HG02981 (cell line): ENCODE measurements around the gene CTSW.
"Not testable (repeated sequence)": the region's sequence is repeated elsewhere in the genome, so short reads cannot be mapped to it uniquely, and the experiment has no call there.

Experiments used
- ATAC-seq: cut with Tn5 transposase; IDR thresholded peaks from one replicate; pipeline ENCODE4 v1.9.1; 2021; ENCODE audit warnings: mild to moderate bottlenecking, moderate library complexity; ENCODE audit not compliant: unreplicated experiment

Gene CTSW

DNA sequence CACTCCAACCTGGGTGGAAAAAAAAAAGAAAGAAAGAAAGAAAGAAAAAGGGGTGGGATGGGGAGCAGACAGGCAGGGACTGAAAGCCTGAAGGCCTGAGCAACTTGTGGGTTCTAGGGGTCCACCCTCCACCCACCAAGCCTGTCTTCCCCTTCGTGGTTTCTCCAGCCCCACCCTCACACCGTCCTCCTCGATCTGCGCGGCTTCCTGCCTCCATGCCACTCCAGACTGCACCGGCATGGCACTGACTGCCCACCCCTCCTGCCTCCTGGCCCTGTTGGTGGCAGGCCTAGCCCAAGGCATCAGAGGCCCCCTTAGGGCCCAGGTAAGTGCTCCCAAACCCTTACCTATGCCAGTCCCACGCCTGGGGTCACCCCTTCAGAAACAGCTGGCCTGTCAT, at the start of gene CTSW:
TSS of gene CTSW (plus strand) at position 221 of the 400 bp plus-strand sequence. CDS start at position 239, 18 bp downstream.
- no peak for ATAC-seq

DNA sequence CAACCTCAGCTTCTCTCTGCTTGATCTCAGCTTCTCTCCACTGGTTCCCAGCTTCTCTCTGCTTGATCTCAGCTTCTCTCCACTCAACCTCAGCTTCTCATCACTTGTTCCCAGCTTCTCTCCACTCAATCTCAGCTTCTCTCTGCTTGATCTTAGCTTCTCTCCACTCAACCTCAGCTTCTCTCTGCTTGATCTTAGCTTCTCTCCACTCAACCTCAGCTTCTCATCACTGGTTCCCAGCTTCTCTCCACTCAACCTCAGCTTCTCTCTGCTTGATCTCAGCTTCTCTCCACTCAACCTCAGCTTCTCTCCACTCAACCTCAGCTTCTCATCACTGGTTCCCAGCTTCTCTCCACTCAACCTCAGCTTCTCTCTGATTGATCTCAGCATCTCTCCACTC, 47.4 kb upstream of the CTSW start:
- not testable (repeated sequence) for ATAC-seq

DNA sequence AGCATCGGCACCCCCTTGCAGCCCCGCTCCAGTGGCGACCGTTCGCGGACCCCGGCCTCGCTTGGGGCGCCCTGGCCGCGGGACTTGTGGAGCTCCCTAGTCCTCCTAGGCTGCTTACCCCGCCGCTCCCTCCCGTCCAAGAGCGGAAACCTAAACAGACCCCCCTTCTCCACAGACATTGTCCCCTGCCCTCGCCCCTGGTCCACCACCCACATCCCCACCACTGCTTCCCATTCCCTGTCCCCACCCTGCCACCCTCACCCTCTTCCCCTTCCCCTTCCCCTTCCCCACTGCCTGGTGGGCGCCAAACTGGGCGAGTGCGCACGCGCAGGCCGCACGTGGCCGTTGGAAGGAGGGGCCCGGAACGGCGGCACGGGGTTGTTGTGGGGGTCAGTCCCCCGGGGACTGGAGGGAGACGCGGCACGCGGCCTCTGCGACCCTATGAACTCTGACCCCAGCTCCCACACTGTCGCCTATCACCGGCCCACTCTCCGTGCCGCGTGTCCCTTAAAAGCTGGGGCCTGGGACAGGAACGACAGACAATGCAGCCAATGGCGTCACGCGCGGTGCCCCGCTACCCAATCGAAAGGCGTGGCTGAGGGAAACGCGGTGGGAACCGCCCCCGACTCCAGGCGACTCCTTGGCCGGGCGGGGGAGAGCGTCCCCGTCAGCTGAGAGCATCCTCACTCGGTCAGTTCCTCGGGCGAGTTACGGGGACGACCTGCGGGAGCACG, 46.2 kb upstream of the CTSW start, which contains the start of gene SNX32:
TSS of gene SNX32 (plus strand) at position 667 of the 734 bp plus-strand sequence. CDS start 103 bp downstream, outside the sequence.
- peak; percentile 95 for ATAC-seq

GRCh38 chr11:65834202-65834601, 45.4 kb upstream of the CTSW start:
- no peak for ATAC-seq

DNA sequence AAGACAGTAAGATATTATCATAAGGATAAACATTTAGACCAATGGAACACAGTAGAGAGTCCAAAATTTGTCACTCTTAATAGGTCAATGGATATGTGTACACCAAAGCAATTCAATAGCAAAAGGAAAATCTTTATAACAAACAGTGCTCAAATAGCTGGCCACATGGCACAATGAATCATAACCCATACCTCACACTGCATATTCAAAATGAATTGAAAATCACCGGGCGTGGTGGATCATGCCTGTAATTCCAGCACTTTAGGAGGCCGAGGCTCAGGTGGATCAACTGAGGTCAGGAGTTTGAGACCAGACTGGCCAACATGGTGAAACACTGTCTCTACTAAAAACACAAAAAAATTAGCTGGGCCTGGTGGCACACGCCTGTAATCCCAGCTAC, 37.5 kb upstream of the CTSW start:
- no peak for ATAC-seq

- ATAC-seq = no peak
These were observed 35.8 kb upstream of the CTSW start for GRCh38 chr11:65843811-65844210.

DNA sequence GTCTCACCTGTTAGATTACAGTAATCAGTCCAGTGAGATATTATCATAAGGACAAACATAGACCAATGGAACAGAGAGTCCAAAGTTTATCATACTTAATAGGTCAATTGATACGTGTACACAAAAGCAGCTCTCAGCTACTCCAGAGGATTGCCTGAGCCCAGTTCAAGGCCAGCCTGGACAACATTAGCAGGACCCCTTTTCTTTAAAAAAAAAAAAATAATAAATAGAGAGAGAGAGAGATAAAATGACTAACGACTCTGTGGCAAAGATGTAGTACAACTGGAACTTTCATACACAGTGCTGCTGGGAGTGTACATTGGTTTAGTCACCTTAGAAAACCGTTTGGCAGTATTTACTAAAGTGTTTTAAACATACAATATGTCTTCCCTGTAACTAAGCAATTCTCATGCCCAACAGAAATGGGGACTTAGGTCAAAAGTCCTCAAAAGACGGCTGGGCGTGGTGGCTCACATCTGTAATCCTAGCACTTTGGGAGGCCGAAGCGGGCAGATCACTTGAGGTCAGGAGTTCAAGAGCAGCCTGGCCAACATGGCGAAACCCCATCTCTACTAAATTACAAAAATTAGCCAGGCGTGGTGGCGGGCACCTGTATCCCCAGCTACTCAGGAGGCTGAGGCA, 35.3 kb upstream of the CTSW start:
- no peak for ATAC-seq

GRCh38 chr11:65847746-65848145, 31.9 kb upstream of the CTSW start:
- ATAC-seq = no peak

GRCh38 chr11:65848693-65849092, 30.9 kb upstream of the CTSW start:
- not testable (repeated sequence) for ATAC-seq

DNA sequence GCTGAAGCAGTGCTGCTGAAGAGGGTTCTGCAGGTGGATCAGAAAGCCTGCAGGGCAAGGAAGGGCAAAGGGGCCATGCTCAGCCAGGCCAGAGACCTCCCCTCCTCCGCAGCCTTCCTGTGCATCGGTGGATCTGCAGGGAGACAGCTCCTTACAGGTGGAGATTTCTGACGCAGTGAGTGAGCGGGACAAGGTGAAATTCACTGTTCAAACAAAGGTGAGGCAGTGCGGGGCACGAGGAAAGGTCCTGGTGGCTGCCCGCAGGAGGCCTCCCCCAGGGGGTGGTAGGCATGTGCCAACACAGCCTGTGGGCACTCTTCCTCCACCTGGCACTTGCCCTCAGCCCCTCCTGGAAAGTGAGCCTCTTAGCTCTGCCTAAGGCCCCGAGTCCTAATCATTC, 30.3 kb upstream of the CTSW start:
- no peak for ATAC-seq

DNA sequence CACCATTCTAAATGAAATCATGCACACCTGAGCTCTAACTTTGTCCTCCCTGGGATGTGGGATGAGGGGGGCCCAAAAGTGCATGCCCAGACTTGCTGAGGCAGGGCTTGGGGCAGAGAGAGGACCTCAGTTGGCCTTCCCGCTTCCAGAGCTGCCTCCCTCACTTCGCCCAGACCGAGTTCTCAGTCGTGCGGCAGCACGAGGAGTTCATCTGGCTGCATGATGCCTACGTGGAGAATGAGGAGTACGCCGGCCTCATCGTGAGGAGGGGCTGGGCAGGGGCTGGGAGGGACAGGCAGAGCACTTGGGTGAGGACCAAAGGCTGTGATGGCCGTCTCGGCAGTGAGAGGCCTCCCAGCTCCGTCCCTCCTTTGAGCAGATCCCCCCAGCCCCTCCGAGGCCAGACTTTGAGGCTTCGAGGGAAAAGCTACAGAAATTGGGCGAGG, 29.8 kb upstream of the CTSW start:
- ATAC-seq = no peak

DNA sequence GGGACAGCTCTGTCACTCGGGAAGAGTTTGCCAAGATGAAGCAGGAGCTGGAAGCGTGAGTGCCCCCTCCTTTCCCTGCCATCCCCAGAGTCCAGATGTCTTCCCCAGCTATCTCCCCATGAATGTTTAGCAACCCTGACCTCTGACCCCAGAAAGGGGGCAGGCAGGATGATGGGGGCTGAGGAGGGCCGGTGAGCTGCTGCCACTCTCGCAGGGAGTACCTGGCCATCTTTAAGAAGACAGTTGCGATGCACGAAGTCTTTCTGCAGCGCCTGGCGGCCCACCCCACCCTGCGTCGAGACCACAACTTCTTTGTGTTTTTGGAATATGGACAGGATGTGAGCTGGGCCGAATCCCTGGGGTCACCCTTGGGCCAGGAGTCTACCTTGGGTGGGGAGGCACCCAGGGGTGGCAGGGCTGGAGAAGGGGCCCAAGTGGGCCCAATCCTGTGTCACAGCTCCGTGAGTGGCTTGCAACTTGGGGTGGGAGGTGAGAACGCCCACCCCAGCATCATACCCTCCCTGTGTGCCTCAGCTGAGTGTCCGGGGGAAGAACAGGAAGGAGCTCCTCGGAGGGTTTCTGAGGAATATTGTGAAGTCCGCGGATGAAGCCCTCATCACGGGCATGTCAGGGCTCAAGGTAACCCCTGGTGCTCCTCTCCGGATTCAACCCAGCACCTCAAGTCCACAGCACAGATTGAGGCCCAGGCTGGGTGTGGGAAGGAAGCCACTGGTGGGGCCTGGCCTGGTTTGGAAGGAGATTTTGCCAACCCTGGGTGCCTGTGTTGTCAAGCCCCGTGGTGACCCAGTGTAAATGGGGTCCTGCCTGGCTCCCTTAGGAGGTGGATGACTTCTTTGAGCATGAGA, 29.2 kb upstream of the CTSW start:
- ATAC-seq = no peak

- no peak for ATAC-seq
These were observed 28.5 kb upstream of the CTSW start for GRCh38 chr11:65851083-65851579.

DNA sequence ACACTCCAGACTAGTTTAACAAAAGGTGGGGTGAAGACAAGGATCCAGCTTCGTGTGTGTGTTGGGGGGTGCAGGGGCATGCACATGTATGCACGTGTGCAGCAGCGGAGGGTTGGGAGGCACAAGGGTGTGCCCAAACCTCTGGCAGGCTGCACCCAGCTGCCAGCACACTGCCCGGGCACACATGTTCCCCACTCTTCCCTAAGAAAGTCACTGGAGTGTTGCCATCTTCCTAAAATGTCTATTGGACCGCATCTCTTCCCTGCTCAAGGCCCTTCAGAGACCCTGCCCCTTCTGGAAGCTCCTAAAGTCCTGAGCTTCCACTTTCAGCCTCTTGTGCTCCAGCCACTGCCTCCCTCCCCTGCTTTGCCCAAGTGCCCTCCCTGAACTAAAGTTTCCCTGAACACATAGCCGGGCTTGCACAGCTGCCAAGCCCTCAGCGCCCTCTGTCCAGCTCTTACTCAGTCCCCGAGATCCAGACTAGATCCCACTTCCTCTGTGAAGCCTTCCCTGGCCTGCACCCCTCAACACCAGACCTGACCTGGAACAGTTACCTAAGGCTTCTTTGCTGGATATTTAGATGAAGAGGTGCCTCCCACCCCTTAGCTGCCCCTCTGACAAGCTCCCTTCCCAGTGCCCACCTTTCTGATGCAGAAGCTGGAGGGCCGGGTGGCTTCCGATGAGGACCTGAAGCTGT, 27.7 kb upstream of the CTSW start:
- ATAC-seq = no peak

GRCh38 chr11:65852508-65853245, 27.0 kb upstream of the CTSW start:
- no peak for ATAC-seq

DNA sequence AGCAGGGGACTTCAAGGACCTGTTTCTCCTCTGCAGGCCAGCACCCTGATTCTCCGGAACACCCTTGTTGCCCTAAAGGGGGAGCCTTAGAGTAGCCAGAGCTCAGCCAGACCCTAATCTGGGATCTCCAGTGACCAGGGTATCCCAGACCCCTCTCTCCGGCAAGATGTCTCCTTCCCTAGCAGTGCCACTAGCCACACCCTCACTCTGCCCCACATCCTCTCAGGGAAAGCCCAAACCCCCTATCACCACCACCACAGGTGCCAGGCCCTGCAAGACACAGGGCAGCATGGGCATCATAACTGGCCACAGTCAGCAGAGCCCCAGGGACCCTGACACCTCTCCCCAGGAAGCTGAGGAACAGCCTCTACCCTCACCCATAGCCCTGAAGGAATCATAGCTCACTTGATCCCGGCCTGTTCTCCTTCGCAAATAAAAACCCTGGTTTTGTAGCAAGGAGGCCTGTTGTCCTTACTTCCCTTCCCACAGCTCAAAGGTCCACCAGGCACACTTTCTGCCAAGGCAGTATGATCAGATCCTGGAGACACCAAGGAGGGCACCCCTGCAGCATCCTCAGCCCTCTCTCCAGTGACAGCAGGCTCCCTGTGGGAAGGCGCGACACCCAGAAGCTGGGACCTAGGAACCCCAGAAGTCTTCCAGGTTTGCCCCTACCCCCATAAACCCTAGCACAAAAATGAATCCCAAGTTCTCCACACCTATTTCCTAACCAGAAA, 26.2 kb upstream of the CTSW start:
- ATAC-seq = no peak

DNA sequence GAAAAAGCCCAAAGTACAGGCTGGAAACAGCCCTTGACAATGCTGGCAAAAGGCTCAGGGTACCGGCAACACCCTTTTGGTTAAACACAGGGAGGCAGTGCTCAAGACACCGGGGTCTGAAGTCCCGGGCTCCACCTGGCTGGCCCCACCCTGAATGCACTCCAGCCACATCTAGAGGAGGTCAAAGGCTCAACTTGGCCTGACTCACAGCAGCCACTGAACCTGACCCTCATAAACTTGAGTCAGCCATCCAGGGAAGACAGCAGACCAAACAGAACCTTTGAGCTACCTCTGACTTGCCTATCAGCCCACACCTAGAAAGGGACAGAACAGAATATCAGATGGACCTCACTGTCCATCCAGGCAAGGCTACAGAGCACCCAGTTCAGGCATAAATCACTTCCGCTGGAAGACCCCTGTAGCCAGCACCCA, 25.5 kb upstream of the CTSW start:
- ATAC-seq = no peak

- ATAC-seq = no peak
These were observed 24.5 kb upstream of the CTSW start for GRCh38 chr11:65854852-65855837.
